GM10248 (cell line): ENCODE measurements around the gene SDHAF1.

Experiments used
- CTCF ChIA-PET: fragments of 300-600 bp; sonication (Branson Sonifier 250); formaldehyde crosslinking; extraction: SDS; loops from one replicate; lab custom pipeline; 2021; ENCODE audit warnings: antibody characterized with exemption; lab: Yijun Ruan, JAX
- POLR2A ChIA-PET: fragments of 350-650 bp; sonication (Branson Sonifier 250); formaldehyde crosslinking; extraction: SDS; loops from one replicate; lab custom pipeline; 2020; ENCODE audit warnings: antibody characterized with exemption; lab: Yijun Ruan, JAX
- DNase-seq: peaks from one replicate; pipeline ENCODE4 v3.0.0; 2012; ENCODE audit errors: extremely low spot score
- TF ChIP-seq, protein P1 (sequence below): IDR thresholded peaks from 2 replicates; pipeline ENCODE4 v1.5.1; 2012; ENCODE audit warnings: mild to moderate bottlenecking, low read depth; ENCODE audit errors: extremely low read depth, missing control alignments, control extremely low read depth

SDHAF1 gene

DNA sequence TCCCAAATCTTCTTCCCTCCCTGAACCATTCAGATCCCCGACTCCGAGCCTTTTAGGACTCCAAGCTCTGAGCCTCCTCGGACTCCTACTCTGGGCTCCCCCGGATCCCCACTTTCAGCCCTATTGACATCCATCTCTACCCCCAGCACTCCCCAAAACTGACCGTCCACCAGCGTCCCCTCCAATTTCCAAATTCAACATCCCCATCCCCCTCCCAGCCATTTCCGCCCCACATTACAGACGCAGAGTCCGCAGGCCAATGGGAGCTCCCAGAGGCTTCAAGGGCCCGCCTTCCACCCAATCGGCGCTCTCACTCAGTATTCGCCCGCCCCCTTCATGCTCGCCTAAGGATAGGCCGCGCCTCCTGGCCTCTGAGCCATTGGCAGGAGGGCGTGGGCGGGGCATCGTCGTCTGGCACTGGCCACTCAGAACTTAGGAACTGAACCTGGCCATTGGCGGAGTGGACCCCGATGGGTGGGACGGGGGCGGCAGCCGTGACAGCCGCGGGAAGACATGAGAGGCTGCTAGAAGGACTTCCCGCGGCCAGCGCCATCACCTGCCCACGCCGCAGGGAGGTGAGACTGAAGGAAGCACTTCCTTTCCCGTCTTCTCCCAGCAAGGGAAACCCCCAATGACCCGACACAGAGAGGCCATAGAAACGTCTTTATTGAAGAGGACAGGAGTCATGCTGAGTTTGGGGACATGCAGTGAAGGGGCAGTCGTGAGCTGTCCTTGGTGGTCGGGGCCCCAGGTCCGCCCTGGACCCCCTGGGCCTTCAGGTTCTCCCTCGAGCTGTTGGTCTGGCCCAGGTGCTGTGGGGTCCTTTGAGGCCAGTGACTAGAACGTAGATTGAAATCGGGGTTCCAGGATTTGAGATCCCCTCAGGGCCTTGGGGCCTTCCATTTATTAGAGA lies 19.3 kb downstream of the SDHAF1 start, which contains the start of gene ALKBH6:
ALKBH6 (minus strand) TSS at position 202 of the 913 bp plus-strand sequence. CDS start 816 bp downstream, outside the sequence.
- CTCF ChIA-PET: interaction anchor here (0.8 to 1.4 kb wide), 3 partner anchors 11 to 40 kb away, joined by 3 to 5 read pairs (median 3); partner anchors contain the start of gene THAP8

DNA sequence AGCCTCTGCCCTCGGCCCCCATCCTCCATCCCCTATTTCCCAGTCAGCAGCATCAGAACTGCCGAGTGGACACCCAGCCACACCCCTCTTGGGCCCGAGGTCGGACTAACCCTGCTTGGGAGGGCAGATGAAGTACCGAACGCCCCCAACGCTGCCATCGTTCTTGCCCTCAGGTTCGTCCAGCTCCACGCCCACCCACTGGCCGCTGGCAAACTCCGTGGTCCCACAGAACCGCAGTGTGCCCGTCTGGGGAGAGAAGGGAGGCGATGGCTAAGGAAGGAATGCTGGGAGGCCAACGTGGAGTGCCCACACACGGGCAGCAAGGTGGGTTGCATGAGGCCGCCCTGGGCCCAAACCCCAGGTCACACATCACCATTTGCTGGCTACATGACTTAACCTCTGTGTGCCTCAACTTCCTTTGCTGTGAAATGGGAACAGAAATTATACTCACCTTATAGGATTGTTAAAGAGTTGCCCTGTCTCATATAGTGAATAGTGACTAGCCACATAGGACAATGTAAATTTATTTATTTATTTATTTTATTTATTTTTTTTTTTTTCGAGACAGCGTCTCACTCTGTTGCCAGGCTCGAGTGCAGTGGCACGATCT lies 24.2 kb downstream of the SDHAF1 start:
- ChIA-PET CTCF (no interaction called here), POLR2A (no interaction called here)
- DNase-seq: no peak
- TF ChIP-seq, protein P1, sequence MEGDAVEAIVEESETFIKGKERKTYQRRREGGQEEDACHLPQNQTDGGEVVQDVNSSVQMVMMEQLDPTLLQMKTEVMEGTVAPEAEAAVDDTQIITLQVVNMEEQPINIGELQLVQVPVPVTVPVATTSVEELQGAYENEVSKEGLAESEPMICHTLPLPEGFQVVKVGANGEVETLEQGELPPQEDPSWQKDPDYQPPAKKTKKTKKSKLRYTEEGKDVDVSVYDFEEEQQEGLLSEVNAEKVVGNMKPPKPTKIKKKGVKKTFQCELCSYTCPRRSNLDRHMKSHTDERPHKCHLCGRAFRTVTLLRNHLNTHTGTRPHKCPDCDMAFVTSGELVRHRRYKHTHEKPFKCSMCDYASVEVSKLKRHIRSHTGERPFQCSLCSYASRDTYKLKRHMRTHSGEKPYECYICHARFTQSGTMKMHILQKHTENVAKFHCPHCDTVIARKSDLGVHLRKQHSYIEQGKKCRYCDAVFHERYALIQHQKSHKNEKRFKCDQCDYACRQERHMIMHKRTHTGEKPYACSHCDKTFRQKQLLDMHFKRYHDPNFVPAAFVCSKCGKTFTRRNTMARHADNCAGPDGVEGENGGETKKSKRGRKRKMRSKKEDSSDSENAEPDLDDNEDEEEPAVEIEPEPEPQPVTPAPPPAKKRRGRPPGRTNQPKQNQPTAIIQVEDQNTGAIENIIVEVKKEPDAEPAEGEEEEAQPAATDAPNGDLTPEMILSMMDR: no peak

More for the DNA sequence above, 19.3 kb downstream of the SDHAF1 start, which contains the start of gene ALKBH6:
- TF ChIP-seq, protein P1: no peak
- POLR2A ChIA-PET: interaction anchor here (0.6 to 0.7 kb wide), 3 partner anchors 19 to 93 kb away, joined by 3 to 5 read pairs (median 4); no protein-coding TSS in a partner anchor
- DNase-seq: peak; percentile 99

DNA sequence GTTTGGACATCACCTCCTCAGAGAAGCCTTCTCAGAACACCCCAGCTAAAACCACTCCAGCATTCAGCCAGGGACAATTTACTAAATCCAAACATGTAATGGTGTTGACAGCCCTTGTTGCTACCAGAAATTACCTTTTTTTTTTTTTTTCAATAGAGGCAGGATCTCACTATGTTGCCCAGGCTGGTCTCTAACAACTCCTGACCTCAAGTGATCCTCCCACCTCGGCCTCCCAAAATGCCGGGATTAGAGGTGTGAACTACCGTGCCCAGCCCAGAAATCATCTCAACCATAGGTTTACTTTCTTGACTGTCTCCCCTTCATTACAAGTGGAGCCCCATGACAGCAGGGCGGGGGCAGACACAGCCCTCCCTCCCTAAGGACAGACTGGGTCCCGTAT lies 28.4 kb downstream of the SDHAF1 start:
- no peak for DNase-seq
- POLR2A ChIA-PET: no interaction called here
- CTCF ChIA-PET: no interaction called here
- TF ChIP-seq, protein P1: no peak

DNA sequence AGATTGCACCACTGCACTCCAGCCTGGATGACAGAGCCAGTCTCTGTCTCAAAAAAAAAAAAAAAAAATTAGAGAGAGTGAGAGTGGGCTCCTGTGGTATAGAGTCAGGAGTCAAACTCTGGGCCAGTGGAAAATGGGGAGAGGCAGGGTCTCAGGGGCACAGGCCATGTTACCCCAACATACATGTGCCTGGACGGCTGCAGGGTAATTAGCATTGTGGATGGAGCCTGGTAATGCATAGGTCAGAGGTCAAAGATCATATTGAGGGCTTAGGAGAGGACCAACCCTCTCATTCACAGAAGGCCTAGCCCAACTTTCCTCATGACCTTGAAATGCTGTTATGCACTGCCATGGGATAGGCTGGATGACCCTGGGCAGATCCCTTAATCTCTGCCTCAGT lies 30.6 kb downstream of the SDHAF1 start:
- POLR2A ChIA-PET: no interaction called here
- TF ChIP-seq, protein P1: no peak
- DNase-seq: no peak
- CTCF ChIA-PET: no interaction called here

DNA sequence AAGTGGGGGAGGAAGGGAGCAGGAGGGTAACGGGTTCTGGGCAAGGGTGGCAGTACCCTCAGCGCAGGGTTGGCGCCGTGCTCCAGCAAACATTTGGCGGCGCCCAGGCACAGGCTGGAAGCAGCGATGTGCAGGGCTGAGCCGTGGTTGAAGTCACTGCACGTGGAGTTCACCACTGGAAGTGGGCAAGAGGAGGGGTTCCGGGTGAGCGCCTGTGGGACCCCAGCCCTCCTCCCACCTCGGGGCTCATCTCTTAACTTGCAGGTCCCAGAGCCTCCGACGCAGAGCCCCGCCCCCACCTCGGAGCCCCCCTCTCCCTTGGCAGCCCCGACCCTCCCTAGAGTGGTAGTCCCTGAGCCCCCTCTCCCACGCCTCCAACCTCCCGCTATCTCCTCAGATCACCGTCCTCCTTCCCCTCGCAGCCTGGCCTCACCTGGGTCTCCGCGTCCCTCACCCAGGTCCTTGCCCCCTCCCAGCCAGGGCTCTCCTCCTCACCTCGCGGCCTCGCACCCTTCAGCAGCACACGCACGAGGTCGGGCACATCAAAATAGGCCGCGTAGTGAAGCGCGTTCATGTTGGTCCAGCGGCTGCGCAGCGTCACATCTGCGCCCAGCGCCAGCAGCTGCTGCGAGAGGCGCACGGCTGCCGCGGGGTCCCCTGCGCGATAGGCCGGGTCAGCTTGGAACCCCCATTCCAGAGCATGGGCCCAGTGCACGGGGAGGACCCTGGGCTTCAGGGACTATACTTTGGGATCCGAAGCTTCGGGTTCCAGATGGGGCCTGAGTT lies 31.3 kb downstream of the SDHAF1 start:
- CTCF ChIA-PET: no interaction called here
- POLR2A ChIA-PET: no interaction called here

More for the DNA sequence above, 31.3 kb downstream of the SDHAF1 start:
- TF ChIP-seq, protein P1: no peak
- no peak for DNase-seq
